Measurements from ENCODE around the gene BCL2L15.

Gene BCL2L15

GRCh38 chr1:113918243-113918642 is 30.9 kb upstream of the BCL2L15 start:
- Histone ChIP-seq H2AFZ (ENCODE audit: low read length) (no peak overlapping the region), H3K4me2 (ENCODE audit: low read depth, low read length) (no peak overlapping the region), H3K4me1 (ENCODE audit: low read length) (no peaks in the 10 kb centered on the region), H3K79me2 (ENCODE audit: low read length) (no peaks in the 10 kb centered on the region), H3K4me3 (ENCODE audit: low read length) (no peak overlapping the region), H3K36me3 (replicated peaks; ENCODE audit: insufficient read depth, low read length) (no peaks in the 10 kb centered on the region), H3K9me3 (replicated peaks; ENCODE audit: insufficient read depth, low read length) (no peaks in the 10 kb centered on the region), H3K27me3 (replicated peaks; ENCODE audit: insufficient read depth, low read length) (no peaks in the 10 kb centered on the region), H3F3A (ENCODE audit: insufficient read depth, low read length) (no peaks in the 10 kb centered on the region), H4K20me1 (ENCODE audit: insufficient read depth, low read length) (no peaks in the 10 kb centered on the region), H3K27ac (ENCODE audit: low read length) (no peak overlapping the region), H3K9me2 (replicated peaks; ENCODE audit: insufficient read depth, low read length) (no peaks in the 10 kb centered on the region), H3K9ac (ENCODE audit: low read length) (no peak overlapping the region)
- TF ChIP-seq EZH2 (optimal IDR thresholded peaks at IDR 0.05; ENCODE audit: low read depth, low read length): no peak
- no peak for TF ChIP-seq EZH2phosphoT487 (IDR thresholded peaks at IDR 0.05; ENCODE audit: low read length)
- TF ChIP-seq, protein P1, sequence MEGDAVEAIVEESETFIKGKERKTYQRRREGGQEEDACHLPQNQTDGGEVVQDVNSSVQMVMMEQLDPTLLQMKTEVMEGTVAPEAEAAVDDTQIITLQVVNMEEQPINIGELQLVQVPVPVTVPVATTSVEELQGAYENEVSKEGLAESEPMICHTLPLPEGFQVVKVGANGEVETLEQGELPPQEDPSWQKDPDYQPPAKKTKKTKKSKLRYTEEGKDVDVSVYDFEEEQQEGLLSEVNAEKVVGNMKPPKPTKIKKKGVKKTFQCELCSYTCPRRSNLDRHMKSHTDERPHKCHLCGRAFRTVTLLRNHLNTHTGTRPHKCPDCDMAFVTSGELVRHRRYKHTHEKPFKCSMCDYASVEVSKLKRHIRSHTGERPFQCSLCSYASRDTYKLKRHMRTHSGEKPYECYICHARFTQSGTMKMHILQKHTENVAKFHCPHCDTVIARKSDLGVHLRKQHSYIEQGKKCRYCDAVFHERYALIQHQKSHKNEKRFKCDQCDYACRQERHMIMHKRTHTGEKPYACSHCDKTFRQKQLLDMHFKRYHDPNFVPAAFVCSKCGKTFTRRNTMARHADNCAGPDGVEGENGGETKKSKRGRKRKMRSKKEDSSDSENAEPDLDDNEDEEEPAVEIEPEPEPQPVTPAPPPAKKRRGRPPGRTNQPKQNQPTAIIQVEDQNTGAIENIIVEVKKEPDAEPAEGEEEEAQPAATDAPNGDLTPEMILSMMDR (IDR thresholded peaks at IDR 0.05; ENCODE audit: low read length): no peak
- no peak for DNase-seq

DNA sequence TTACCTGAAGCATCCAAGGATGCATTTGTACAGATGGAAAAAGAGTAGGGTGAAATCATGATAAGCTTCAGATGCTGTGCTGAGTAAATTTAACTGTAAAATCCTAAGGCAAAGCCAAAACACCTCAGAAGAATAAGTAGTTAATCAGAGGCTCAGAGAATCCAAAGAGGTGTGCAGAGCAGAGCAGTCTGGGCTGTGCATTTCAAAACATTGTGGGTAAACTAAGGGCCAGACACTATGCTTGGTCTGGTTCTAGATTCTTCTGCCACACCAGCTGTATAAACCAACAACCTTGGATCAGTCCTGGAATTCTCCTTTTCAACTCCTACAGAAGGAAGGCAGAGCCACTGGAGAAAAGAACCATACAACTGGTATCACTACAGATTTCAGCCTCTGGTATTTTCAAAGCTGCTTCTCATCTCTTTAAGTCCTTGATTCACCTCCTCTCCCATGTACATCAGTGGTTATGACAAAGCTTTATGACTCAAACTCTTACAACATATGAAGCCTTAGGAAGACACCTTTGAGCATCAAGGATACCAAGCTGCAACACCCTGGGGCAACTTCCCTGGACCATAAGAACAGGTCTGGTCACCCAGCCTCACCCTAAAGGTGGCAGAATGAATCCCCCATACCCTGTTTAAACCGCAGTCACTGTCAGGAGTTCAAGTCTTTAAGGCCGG is 30.2 kb upstream of the BCL2L15 start:
- H4K20me1 ChIP-seq (ENCODE audit: insufficient read depth, low read length): no peaks in the 10 kb centered on the region
- H3K9ac ChIP-seq (ENCODE audit: low read length): no peak overlapping the region
- H3K79me2 ChIP-seq (ENCODE audit: low read length): no peaks in the 10 kb centered on the region
- no peaks in the 10 kb centered on the region for H3K27me3 ChIP-seq (replicated peaks; ENCODE audit: insufficient read depth, low read length)
- no peaks in the 10 kb centered on the region for H3F3A ChIP-seq (ENCODE audit: insufficient read depth, low read length)
- no peak overlapping the region for H3K4me3 ChIP-seq (ENCODE audit: low read length)
- no peaks in the 10 kb centered on the region for H3K9me3 ChIP-seq (replicated peaks; ENCODE audit: insufficient read depth, low read length)
- H3K36me3 ChIP-seq (replicated peaks; ENCODE audit: insufficient read depth, low read length): no peaks in the 10 kb centered on the region
- no peaks in the 10 kb centered on the region for H3K4me1 ChIP-seq (ENCODE audit: low read length)
- H3K27ac ChIP-seq (ENCODE audit: low read length): no peak overlapping the region
- no peak overlapping the region for H3K4me2 ChIP-seq (ENCODE audit: low read depth, low read length)
- H3K9me2 ChIP-seq (replicated peaks; ENCODE audit: insufficient read depth, low read length): no peaks in the 10 kb centered on the region
- no peak for DNase-seq
- TF ChIP-seq, protein P1 (IDR thresholded peaks at IDR 0.05; ENCODE audit: low read length): no peak
- TF ChIP-seq EZH2 (optimal IDR thresholded peaks at IDR 0.05; ENCODE audit: low read depth, low read length) (no peak), EZH2phosphoT487 (IDR thresholded peaks at IDR 0.05; ENCODE audit: low read length) (no peak)
- no peak overlapping the region for H2AFZ ChIP-seq (ENCODE audit: low read length)

GRCh38 chr1:113916974-113917373 is 29.6 kb upstream of the BCL2L15 start:
- H3K4me1 ChIP-seq (ENCODE audit: low read length): no peaks in the 10 kb centered on the region
- H3F3A ChIP-seq (ENCODE audit: insufficient read depth, low read length): no peaks in the 10 kb centered on the region
- no peaks in the 10 kb centered on the region for H3K36me3 ChIP-seq (replicated peaks; ENCODE audit: insufficient read depth, low read length)
- H3K9ac ChIP-seq (ENCODE audit: low read length): no peak overlapping the region
- no peak for DNase-seq
- no peak overlapping the region for H3K27ac ChIP-seq (ENCODE audit: low read length)
- no peak overlapping the region for H3K4me2 ChIP-seq (ENCODE audit: low read depth, low read length)
- H2AFZ ChIP-seq (ENCODE audit: low read length): no peak overlapping the region
- no peaks in the 10 kb centered on the region for H4K20me1 ChIP-seq (ENCODE audit: insufficient read depth, low read length)
- no peaks in the 10 kb centered on the region for H3K79me2 ChIP-seq (ENCODE audit: low read length)
- no peaks in the 10 kb centered on the region for H3K9me3 ChIP-seq (replicated peaks; ENCODE audit: insufficient read depth, low read length)
- H3K4me3 ChIP-seq (ENCODE audit: low read length): no peak overlapping the region
- H3K9me2 ChIP-seq (replicated peaks; ENCODE audit: insufficient read depth, low read length): no peaks in the 10 kb centered on the region
- TF ChIP-seq, protein P1 (IDR thresholded peaks at IDR 0.05; ENCODE audit: low read length): no peak
- TF ChIP-seq EZH2phosphoT487 (IDR thresholded peaks at IDR 0.05; ENCODE audit: low read length) (no peak), EZH2 (optimal IDR thresholded peaks at IDR 0.05; ENCODE audit: low read depth, low read length) (no peak)
- H3K27me3 ChIP-seq (replicated peaks; ENCODE audit: insufficient read depth, low read length): no peaks in the 10 kb centered on the region

All from MM.1S (cell line).